Suprapubic skin (tissue), 3 donors: Measurements from ENCODE around the gene CHRM2.

Experiments used
- CTCF ChIP-seq, 2 donors: fragments of 200-600 bp in 1 of 2; fragments of 450-650 bp in 1 of 2; sonication (generic) in 1 of 2; IDR thresholded peaks; one replicate each; pipeline ENCODE4 v1.5.1; 2016 to 2019; ENCODE audit warnings: antibody characterized with exemption in 2 of 2, mild to moderate bottlenecking in 1 of 2, moderate library complexity in 1 of 2
- POLR2A ChIP-seq, 2 donors: fragments of 450-650 bp; IDR thresholded peaks; one replicate each; pipeline ENCODE4 v1.6.1; 2017; ENCODE audit warnings: antibody characterized with exemption in 2 of 2, mild to moderate bottlenecking in 2 of 2, moderate library complexity in 2 of 2

GRCh38 chr7:136870866-136871487 lies 2.5 kb downstream of the CHRM2 start:
- TF ChIP-seq CTCF (IDR thresholded peaks at IDR 0.05) (no peak), POLR2A (IDR thresholded peaks at IDR 0.05) (no peak)
